Spleen (tissue), 11 donors: ENCODE measurements around the gene ADCY10. TPM values are rescaled to one million over a fixed set of nuclear protein-coding genes. Genes with fewer than 3 reads are reported as not detected.

Experiments
- DNase-seq: peaks from one replicate; pipeline ENCODE4 v3.0.0-alpha.2; 2020
- H3K27ac ChIP-seq, 8 donors: fragments of 200-600 bp; sonication (generic) in 7 of 8; 1 replicate in 4 of 8; 2 replicates in 4 of 8; pipeline versions ENCODE4 v1.5.0 to v1.8.0; 2016 to 2021; ENCODE audit warnings: inconsistent platforms in 4 of 8, mild to moderate bottlenecking in 4 of 8, moderate library complexity in 1 of 8
- H3K27me3 ChIP-seq, 7 donors: fragments of 200-600 bp; sonication (generic) in 6 of 7; replicated peaks in 1 of 7; 1 replicate in 4 of 7; 2 replicates in 3 of 7; pipeline versions ENCODE4 v1.5.0 to v1.8.0; 2016 to 2021; ENCODE audit warnings: inconsistent platforms in 3 of 7, mild to moderate bottlenecking in 1 of 7
- H3K36me3 ChIP-seq, 6 donors: fragments of 200-600 bp; sonication (generic) in 5 of 6; 1 replicate in 4 of 6; 2 replicates in 2 of 6; pipeline versions ENCODE4 v1.5.0 to v1.8.0; 2016 to 2021; ENCODE audit warnings: inconsistent platforms in 2 of 6
- H3K4me1 ChIP-seq, 6 donors: fragments of 200-600 bp; sonication (generic) in 5 of 6; 1 replicate in 3 of 6; 2 replicates in 3 of 6; pipeline versions ENCODE4 v1.5.0 to v1.8.0; 2016 to 2021; ENCODE audit warnings: inconsistent platforms in 3 of 6
- H3K4me3 ChIP-seq, 8 donors: fragments of 200-600 bp; sonication (generic) in 7 of 8; 1 replicate in 4 of 8; 2 replicates in 4 of 8; pipeline versions ENCODE4 v1.5.0 to v1.8.0; 2016 to 2021; ENCODE audit warnings: inconsistent platforms in 4 of 8, mild to moderate bottlenecking in 4 of 8, moderate library complexity in 2 of 8
- H3K9me3 ChIP-seq, 8 donors: fragments of 200-600 bp; sonication (generic) in 7 of 8; 1 replicate in 4 of 8; 2 replicates in 4 of 8; pipeline versions ENCODE4 v1.5.0 to v1.8.0; 2016 to 2021; ENCODE audit warnings: inconsistent platforms in 4 of 8
- POLR2A ChIP-seq, 3 donors: fragments of 450-650 bp; IDR thresholded peaks; one replicate each; pipeline ENCODE4 v1.5.1; 2017; ENCODE audit warnings: antibody characterized with exemption in 3 of 3, mild to moderate bottlenecking in 1 of 3
- POLR2AphosphoS5 ChIP-seq, 3 donors: sonication (generic); formaldehyde crosslinking; IDR thresholded peaks; one replicate each; pipeline ENCODE4 v1.5.1; 2017; ENCODE audit warnings: antibody characterized with exemption in 3 of 3
- WGBS, 5 donors: extraction: QIAGEN DNeasy Blood & Tissue Kit in 3 of 5; methylation state at CpG; one replicate each; pipeline versions ENCODE4 v1.1.5 to v1.1.7; 2013 to 2018; 5-methylcytosine and 5-hydroxymethylcytosine counted together
- intact Hi-C: fragments of 100-400 bp; cut with DNase I; formaldehyde crosslinking; loops from one replicate; pipeline ENCODE4 v1.15.0; 2023; ENCODE audit warnings: low total_unique reads
- polyA plus RNA-seq, 3 donors: library from polyadenylated mRNA; stranded (reverse); fragments of 200-250 nt; gene quantifications; one replicate each; pipeline ENCODE4 v1.2.1, GENCODE V29; 2013
- total RNA-seq, 7 donors: library from RNA; depleted of rRNA in 3 of 7; stranded (reverse); fragments of >200 nt in 3 of 7; fragmentation: NEBNext Ultra II Directional in 4 of 7; extraction: Animal tissue kit (Norgen Biotek cat#: 25700) in 4 of 7; gene quantifications; one replicate each; pipeline versions ENCODE4 v1.1.0 to v1.2.1, GENCODE V29; 2016 to 2021
- TF ChIP-seq, protein P1 (sequence below), 11 experiments: fragments of 200-600 bp in 7 of 11; fragments of 450-650 bp in 4 of 11; sonication (generic) in 4 of 11; IDR thresholded peaks in 8 of 11; conservative IDR thresholded peaks in 3 of 11; 1 replicate in 7 of 11; 2 replicates in 4 of 11; pipeline versions ENCODE4 v1.4.0 to v1.8.0; 2016 to 2021; ENCODE audit warnings: antibody characterized with exemption in 11 of 11, inconsistent platforms in 4 of 11, mild to moderate bottlenecking in 1 of 11
- donor health status: healthy with polysubstance abuse.
- donor health status: DM: no; HTN: no; CAD: no; lungs with moderate emphysema.
- donor health status: DM: no; HTN: no; CAD: no.
- donor health status: Bipolar disorder and iron deficiency.
- donor health status: healthy.
- donor health status: DM: no; HTN: no; CAD: no.
- donor health status: DM: yes; HTN: yes; CAD: no.

The ADCY10 gene
- total and polyA plus RNA-seq, 10 donors, result 0.04 to 0.40 (median 0.16) TPM; not detected in 4

DNA sequence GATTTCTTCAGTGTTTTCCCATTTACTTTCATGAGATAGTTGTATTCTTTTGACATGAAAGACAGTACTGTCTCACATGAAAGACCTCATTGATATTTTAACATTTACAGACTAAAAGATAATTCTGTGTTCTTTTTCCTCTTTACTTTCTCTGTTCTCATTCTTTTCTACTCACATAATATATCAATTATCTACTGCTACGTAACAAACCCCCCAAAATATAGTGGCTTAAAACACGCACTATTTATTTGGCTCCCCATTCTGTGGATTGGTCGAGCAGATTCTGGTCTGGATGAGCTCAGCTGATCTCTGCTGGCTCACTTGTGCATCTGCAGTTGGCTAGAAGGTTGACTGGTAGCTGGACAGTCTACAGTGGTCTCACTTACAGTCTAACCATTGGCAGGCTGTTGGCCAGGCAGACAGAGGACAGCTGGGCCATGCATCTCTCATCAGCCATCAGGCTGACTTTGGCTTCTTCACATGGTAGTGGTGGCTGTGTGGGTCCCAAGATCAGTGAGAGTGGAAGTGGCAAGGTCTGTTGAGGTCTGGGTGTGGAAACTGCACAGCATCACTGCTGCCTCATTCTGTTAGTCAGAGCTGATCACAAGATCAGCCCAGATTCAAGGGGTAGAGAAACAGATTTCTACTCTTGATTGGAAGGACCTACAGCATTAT, 128.9 kb downstream of the ADCY10 start:
- Histone ChIP-seq H3K9me3 (peaks cover 0 to 5% (median 0%) of the 10 kb centered on the region in 8 donors), H3K27ac (no peak overlapping the region), H3K4me1 (no peaks in the 10 kb centered on the region), H3K36me3 (peaks cover 0 to 63% (median 13%) of the 10 kb centered on the region in 6 donors), H3K27me3 (no peaks in the 10 kb centered on the region), H3K4me3 (no peak overlapping the region)
- intact Hi-C loops, result no loop called here
- DNase-seq, result no peak
- WGBS, 5 donors, result 92 to 97% (median 95%) methylated on average over 3 of the region's 3 CpGs
- TF ChIP-seq, protein P1, sequence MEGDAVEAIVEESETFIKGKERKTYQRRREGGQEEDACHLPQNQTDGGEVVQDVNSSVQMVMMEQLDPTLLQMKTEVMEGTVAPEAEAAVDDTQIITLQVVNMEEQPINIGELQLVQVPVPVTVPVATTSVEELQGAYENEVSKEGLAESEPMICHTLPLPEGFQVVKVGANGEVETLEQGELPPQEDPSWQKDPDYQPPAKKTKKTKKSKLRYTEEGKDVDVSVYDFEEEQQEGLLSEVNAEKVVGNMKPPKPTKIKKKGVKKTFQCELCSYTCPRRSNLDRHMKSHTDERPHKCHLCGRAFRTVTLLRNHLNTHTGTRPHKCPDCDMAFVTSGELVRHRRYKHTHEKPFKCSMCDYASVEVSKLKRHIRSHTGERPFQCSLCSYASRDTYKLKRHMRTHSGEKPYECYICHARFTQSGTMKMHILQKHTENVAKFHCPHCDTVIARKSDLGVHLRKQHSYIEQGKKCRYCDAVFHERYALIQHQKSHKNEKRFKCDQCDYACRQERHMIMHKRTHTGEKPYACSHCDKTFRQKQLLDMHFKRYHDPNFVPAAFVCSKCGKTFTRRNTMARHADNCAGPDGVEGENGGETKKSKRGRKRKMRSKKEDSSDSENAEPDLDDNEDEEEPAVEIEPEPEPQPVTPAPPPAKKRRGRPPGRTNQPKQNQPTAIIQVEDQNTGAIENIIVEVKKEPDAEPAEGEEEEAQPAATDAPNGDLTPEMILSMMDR (IDR thresholded peaks at IDR 0.05 in 8 of 11, conservative IDR thresholded peaks at IDR 0.05 in 3 of 11), result no peak
- TF ChIP-seq POLR2A (IDR thresholded peaks at IDR 0.05) (no peak), POLR2AphosphoS5 (IDR thresholded peaks at IDR 0.05) (no peak)

DNA sequence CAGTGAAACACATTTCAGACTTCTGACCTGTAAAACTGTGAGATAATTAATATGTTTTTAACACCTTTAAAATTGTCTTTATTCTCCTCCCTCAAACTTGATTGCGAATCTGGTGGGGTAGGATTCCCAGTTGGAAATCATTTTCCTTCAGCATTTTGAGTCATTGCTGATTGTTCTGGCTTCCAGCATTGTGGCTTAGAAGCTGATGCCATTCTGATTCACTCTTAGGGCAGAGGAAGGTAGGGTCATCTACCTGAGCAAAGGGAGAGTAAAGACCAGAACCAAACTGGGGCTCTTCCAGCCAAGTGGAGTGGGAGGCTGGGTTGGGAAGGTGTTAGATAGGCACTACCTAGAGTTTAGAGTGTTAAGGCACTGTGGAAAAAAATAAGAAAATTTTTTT, 131.0 kb downstream of the ADCY10 start:
- DNase-seq, result no peak
- no peak for TF ChIP-seq POLR2A (IDR thresholded peaks at IDR 0.05)
- TF ChIP-seq POLR2AphosphoS5 (IDR thresholded peaks at IDR 0.05), result no peak
- TF ChIP-seq, protein P1 (IDR thresholded peaks at IDR 0.05 in 8 of 11, conservative IDR thresholded peaks at IDR 0.05 in 3 of 11), result no peak
- H3K4me3 ChIP-seq, result no peak overlapping the region
- WGBS, 5 donors, result 96 to 100% (median 100%) methylated on average over 1 of the region's 1 CpG
- H3K27me3 ChIP-seq, result no peaks in the 10 kb centered on the region
- peaks cover 0 to 5% (median 0%) of the 10 kb centered on the region in 8 donors for H3K9me3 ChIP-seq
- intact Hi-C loops, result no loop called here
- H3K4me1 ChIP-seq, result no peaks in the 10 kb centered on the region
- peaks cover 0 to 45% (median 8%) of the 10 kb centered on the region in 6 donors for H3K36me3 ChIP-seq
- H3K27ac ChIP-seq, result no peak overlapping the region

DNA sequence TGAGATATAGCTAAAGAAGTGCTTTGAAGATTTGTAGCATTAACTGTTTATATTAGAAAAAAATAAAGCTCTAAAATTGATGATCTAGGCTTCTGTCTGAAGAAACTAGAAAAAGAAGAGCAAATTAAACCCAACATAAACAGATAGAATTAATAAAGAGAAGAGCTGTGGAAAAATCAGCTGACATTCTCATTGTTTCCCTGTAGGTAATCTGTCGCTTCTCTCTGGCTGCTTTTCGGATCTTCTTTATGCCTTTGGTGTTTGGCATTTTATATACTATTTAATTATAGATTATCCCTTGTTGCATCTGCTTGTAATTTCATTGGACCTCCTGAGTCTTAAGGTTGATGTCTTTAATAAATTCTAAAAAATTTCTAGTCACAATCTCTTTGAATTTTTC, 132.4 kb downstream of the ADCY10 start:
- Histone ChIP-seq H3K27ac (no peak overlapping the region), H3K9me3 (peaks cover 0 to 5% (median 0%) of the 10 kb centered on the region in 8 donors)
- WGBS, 5 donors, result 93 to 99% (median 98%) methylated on average over 2 of the region's 2 CpGs

DNA sequence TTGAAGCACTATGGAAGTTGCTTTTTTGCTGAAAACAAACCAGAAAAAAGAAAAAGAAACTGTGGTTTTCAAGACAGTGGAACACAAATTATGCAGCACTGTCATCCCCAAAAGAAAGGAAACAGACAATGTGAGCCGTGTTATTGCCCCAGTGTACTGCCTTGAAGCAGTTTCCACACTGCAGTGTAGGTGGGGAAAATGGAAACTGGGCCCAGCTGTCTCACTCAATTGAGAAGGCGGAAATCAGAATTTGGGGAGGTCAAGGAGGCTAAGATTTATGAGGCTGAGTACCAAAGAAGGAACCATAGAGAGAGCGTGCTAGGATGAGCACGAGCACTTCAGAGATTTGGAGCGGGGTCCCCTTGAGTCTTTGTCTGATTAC, 136.7 kb downstream of the ADCY10 start:
- Histone ChIP-seq H3K27ac (no peak overlapping the region), H3K27me3 (no peaks in the 10 kb centered on the region), H3K36me3 (peaks cover 0 to 51% (median 0%) of the 10 kb centered on the region in 6 donors), H3K4me3 (no peak overlapping the region), H3K9me3 (peaks cover 0 to 5% (median 0%) of the 10 kb centered on the region in 8 donors), H3K4me1 (peaks cover 0 to 8% (median 0%) of the 10 kb centered on the region in 6 donors)
- intact Hi-C loops, result no loop called here
- no peak for TF ChIP-seq POLR2AphosphoS5 (IDR thresholded peaks at IDR 0.05)
- TF ChIP-seq, protein P1 (IDR thresholded peaks at IDR 0.05 in 8 of 11, conservative IDR thresholded peaks at IDR 0.05 in 3 of 11), result no peak
- TF ChIP-seq POLR2A (IDR thresholded peaks at IDR 0.05), result no peak
- DNase-seq, result no peak
- WGBS, 5 donors, result 85 to 91% (median 89%) methylated on average over 5 of the region's 5 CpGs

More for the DNA sequence above, 132.4 kb downstream of the ADCY10 start:
- no peak for DNase-seq
- intact Hi-C loops, result no loop called here
- TF ChIP-seq, protein P1 (IDR thresholded peaks at IDR 0.05 in 8 of 11, conservative IDR thresholded peaks at IDR 0.05 in 3 of 11), result no peak
- Histone ChIP-seq H3K4me1 (no peaks in the 10 kb centered on the region), H3K4me3 (no peak overlapping the region), H3K27me3 (no peaks in the 10 kb centered on the region), H3K36me3 (peaks cover 0 to 40% (median 2%) of the 10 kb centered on the region in 6 donors)
